NCI-H1930 (cell line): ENCODE results near the gene TBC1D22A.
"Not testable (repeated sequence)": the region's sequence is repeated elsewhere in the genome, so short reads cannot be mapped to it uniquely, and the experiment has no call there.

Source experiments
- DNase-seq, 2 experiments: peaks; one replicate each; lab custom pipeline; 2025; lab: John Stamatoyannopoulos, UW

TBC1D22A gene

GRCh38 chr22:46774253-46774979 is 12.0 kb downstream of the TBC1D22A start:
- DNase-seq, result no peak

GRCh38 chr22:46774980-46775849 is 12.8 kb downstream of the TBC1D22A start:
- DNase-seq, result no peak

DNA sequence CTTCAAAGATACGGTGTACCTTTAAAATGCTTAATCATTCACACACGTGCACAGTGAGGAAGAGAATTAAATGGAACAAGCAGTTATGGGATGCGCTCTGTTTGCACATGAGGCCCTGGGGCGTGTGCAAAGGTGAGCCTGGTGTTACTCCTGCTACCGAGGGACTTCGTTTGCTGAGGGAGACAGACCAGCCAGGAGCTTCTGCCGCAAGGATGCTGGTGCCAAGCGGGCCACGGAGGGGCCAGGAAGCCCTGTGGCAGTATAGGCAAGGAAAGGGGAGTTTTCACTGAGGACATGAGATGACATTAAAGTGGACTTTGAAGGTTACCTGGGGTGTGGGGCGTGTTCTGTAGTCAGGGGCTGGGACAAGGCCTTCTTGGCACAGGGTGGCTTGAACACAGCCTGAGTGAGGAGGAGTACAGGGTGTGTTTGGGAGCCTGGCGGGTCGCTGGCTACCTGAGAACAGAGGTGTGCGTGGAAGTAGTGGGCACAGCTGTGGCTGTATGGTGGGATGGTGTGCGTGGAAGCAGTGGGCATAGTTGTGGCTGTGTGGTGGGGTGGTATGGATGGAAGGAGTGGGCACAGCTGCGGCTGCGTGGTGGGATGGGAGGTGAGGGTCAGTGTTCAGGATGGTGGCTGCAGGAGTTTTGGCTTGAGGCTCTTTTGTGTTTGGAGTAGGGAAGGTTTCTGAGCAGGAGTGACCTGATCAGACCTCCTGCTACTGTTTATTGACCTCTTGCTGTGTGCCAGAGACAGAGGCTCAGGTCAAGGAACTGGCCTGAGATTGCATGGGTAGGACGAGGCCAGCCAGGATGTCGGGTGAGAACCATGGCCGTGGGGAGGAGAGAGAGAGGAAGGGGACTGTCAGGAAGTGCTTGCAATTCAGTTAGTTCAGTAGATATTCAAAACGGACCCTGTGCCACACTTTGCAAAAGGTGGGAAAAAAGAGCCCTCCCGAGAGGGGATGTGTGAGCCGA is 13.7 kb downstream of the TBC1D22A start:
- DNase-seq, result no peak

DNA sequence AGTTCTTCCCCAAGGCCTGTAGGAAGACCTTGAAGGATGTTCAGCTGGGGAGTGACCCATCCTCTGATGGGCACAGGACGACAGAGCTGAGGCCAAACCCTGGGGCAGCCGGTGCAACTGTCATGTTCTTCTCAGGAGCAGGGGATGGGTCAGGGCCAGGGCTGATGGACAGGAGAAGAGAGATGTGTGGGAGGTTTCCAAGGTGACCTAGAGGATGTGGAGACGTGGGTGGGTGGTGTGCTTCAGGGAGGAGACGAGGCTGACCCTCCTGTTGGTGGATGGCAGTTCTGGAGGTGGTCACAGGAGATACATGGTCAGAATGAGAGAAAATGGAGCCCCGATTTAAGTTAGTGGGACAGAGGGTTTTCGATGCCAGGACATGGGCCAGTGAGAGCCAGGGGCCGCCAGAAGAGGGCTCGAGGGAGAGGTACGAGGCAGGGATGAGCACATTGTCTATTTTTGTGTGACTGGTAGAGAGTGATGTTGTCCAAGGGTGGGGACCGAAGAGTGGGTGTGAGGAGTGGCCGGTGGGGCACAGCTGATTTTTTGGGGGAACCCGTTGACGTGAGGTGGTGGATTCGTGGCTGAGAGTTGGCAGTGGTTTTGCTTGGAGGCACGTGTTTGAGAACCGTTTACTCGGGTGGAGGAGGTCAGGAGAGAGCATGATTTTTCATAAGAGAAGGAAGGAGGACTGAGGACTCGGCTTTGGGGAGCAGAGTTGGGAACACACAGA is 14.6 kb downstream of the TBC1D22A start:
- no peak for DNase-seq

GRCh38 chr22:46777609-46777970 is 15.1 kb downstream of the TBC1D22A start:
- DNase-seq, result no peak

GRCh38 chr22:46779023-46779422 is 16.6 kb downstream of the TBC1D22A start:
- DNase-seq, result no peak

GRCh38 chr22:46779651-46780050 is 17.2 kb downstream of the TBC1D22A start:
- no peak for DNase-seq

GRCh38 chr22:46780453-46780852 is 18.0 kb downstream of the TBC1D22A start:
- no peak for DNase-seq

DNA sequence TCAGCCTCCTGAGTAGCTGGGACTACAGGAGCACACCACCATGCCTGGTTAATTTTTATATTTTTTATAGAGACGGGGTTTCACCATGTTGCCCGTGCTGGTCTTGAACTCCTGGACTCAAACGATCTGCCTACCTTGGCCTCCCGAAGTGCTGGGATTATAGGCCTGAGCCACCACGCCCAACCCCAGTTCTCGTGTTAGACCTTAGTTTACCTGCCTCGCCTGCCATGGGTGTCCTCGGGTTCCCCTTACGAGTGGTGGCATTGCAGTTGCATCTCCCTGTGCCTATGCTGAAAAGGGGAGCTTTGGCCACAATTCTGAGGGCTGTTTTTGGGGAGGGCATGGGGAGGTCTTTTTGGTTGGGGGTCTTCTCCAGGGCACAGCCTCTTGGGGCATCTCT is 18.8 kb downstream of the TBC1D22A start:
- no peak for DNase-seq

- DNase-seq, result not testable (repeated sequence)
Measured at GRCh38 chr22:46782200-46782599, 19.8 kb downstream of the TBC1D22A start.

DNA sequence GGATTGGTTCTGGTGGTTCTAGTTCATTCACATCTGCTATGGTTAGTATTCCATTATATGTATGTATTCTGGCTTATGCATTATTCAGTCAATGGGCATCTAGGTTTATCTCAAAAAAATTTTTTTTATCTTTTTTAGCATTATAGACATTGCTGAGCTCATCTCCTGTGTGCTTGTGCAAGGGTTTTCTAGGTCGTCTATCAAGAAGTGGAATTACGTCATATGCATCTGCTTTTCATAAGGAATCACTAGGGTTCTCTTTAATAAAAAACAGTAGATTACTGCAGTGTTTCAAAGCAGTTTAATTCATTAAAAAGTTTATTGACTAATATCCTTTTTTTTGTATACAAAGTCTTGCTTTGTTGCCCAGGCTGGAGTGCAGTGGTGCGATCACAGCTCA is 21.3 kb downstream of the TBC1D22A start:
- DNase-seq, result no peak

- no peak for DNase-seq
Measured at GRCh38 chr22:46788441-46789172, 26.2 kb downstream of the TBC1D22A start.

DNA sequence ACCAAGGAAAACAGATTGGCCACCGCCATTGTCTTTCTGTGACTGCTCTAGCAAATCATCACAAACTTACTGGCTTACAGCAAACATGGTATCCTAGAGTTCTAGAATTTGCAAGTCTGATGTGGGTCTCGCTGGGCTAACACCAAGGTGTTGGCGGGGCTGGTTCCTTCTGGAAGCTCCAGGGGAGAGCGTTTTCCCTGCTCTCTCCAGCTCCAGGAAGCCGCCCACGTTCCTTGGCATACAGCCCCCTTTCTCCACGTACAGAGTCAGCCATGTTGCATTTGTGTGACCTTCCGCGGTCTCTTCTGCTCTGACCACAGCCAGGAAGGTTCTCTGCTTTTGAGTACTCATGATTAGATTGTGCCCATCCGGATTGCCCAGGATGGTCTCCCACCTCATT is 27.5 kb downstream of the TBC1D22A start:
- DNase-seq, result no peak

- DNase-seq, result no peak
Measured at GRCh38 chr22:46791201-46791731, 28.8 kb downstream of the TBC1D22A start.

GRCh38 chr22:46792061-46792796 is 29.8 kb downstream of the TBC1D22A start:
- no peak for DNase-seq

DNA sequence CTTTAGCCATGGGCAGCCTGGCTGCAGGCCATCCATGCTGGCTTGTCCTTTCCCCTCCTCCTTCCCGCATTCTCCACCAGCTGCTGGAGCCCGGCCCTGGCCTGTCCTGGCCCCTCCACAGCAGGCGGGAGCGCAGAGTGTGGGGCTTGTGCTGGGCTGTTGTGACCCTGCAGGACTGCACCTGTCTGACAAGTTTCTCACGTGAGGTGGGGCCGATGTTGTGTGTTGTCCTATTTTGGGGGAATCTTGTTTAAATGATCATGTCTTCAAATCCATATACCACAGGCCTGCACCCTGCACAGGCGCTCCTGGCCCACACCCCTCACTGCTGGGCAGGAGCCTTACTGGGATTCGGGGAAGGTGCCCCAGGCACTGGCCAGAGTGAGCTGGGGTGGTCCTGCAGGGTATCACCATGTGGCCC is 30.4 kb downstream of the TBC1D22A start:
- no peak for DNase-seq

DNA sequence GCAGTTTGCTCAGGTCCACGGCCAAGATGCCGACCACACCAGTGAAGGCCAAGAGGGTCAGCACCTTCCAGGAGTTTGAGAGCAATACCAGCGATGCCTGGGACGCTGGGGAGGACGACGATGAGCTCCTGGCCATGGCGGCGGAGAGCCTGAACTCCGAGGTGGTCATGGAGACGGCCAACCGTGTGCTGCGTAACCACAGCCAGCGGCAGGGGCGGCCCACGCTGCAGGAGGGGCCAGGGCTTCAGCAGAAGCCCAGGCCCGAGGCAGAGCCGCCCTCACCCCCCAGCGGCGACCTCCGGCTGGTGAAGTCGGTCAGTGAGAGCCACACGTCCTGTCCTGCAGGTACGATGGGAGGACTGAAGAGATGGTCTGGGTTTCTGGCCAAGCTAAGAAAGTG is 31.0 kb downstream of the TBC1D22A start:
- DNase-seq, result no peak

- no peak for DNase-seq
Measured at GRCh38 chr22:46794067-46794466, 31.6 kb downstream of the TBC1D22A start.

GRCh38 chr22:46794491-46794890 is 32.0 kb downstream of the TBC1D22A start:
- DNase-seq, result no peak

DNA sequence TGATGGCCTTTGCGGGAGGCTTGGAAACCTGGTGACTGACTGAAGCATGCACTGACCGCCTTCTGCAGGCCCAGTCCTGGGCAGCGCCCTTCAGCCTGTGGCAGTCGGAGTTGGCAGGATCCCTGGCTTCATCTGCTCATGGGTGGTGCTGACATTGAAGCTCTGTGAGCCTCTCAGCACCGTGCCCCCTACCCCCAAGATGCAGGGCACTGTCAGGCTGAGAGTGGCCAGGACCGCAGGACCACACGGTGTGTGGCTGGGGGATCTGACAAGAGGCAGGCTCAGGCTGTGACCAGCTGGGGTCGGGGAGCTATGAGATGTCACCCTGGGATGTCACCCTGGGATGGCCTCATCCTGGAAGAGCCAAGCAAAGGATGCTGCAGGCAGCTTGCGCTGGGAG is 32.7 kb downstream of the TBC1D22A start:
- DNase-seq, result no peak
